Activated naive CD4-positive, alpha-beta T cell treated with anti-CD3 and anti-CD28 coated beads, Interleukin-2, amount 50 U/mL, for 16 hours (primary cell): ENCODE results near the gene PDCD10.

Experiments used
- DNase-seq: peaks from one replicate; pipeline ENCODE4 v3.0.0-alpha.2; 2020

Gene PDCD10

DNA sequence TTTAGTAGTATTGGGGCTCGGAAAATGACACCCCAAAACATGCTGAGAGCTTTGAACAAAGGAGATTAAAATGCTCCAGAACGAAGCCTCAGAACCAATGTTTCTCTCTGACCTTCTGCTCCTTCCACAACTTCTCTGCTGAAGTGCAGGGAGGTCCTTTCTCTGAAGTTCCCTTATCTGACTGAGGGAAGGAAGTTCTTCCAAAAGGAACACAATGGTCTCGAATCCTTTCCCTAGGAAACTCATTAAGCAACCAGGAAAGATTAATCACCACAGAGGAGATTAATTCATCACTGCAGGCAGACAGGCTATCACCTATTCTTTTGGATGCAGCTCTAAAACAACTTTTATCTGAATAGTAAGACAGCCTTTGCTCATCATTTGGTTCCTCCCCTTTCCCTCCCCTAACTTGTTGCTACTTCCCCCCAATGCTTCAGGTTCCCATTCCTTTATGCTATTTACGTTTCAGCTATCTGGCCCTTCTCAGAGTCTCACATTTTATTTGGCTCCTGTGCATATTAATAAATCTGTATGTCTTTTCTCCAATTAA, 62.7 kb downstream of the PDCD10 start:
- DNase-seq: no peak

DNA sequence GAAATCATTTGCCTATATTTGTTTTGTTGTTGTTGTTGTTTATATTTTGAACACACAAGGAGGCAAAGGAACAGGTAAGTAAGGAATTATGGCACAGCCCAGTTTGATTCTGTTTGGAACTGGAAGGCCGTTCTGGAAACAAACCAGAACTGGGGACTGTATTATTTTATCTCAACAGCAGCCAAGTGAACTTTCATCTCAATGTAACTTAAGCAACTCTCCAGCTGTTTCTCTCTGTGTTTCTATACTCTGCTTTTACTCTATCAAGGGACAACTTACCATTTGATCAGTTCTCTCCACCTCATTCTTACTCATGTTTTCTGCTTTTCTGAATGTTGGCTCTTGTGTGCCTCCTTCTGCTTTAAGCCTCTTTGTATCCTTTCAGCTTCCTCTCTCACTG, 65.0 kb downstream of the PDCD10 start:
- no peak for DNase-seq

DNA sequence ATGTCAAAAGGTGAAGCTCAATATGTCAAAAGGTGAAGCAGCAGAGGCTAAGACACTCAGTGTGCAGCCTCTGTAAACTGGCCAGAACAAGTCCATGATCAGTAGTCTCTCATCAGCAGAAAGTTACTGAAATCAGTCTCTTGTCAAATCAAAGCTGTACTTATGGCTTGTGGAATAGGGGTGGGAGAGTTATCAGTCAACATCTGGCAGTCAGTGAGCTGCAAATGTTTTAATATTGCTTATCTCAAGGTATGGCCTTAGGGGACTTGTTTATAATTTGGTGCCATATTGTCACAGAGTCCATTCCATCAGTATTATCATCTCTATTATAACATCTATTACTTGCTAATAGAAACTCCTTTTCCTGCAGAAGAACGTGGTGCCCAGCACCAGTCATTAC, 66.0 kb downstream of the PDCD10 start:
- DNase-seq: no peak

DNA sequence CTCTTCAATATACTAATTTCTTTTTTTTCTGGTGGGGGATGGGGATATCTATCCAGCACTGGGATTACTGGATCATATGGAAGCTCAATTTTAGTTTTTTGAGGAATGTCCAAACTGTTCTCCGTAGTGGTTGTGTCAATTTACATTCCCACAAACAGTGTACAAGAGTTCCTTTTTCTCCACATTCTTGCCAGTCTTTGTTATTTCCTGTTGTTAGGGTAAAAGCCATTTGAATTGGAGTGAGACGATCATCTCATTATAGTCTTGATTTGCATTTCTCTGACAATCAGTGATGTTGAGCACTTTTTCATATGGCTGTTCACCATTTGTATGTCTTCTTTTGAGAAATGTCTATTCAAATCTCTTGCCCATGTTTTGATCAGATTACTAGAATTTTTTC, 68.1 kb downstream of the PDCD10 start:
- no peak for DNase-seq

DNA sequence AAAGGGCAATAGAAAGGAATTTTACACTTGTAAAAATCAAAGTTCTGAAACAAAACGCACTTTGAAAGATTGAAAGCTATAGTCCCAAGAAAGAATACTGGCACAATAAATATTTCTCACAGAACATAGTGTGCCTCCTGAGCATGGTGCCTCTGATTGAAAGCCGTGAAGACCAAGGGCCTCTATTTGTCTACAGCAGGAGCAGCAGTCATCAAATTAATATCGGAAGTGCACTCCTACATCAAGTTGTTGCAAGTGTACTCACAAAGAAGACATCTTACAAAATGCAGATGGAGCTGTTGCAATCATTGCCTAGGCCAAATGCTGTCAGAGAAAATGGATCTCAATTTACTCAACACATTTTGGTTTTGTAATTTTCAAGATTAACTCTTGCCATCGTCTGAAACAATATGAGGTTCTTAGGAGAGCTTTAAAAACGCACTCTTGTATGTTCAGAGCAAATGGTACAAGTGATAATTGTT, 71.7 kb downstream of the PDCD10 start:
- no peak for DNase-seq

DNA sequence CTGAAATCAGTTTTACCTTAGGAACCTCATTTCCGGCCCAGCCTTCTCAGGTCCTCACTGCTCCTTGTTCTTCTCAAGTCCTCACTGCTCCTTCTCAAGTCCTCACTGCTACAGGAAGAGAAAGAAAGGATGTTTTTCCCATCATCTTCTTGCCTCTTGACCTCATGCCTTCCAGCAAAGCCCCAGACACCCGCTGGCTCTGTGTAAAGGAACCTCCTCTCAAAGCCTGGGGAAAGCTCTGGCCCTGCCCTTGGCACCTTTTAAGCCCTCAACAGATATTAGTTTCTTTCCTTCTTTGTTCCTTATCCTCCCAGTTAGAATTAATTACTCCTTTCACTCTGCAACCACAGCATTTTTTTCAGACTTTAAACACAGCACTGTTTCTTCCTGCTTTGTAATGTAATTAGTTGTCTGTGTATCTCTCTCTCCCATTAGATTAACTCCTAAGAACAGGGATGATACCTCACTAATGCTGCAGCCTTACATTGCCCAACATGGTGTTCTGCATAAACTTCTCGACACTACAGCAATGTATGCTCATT, 76.9 kb downstream of the PDCD10 start:
- DNase-seq: no peak

DNA sequence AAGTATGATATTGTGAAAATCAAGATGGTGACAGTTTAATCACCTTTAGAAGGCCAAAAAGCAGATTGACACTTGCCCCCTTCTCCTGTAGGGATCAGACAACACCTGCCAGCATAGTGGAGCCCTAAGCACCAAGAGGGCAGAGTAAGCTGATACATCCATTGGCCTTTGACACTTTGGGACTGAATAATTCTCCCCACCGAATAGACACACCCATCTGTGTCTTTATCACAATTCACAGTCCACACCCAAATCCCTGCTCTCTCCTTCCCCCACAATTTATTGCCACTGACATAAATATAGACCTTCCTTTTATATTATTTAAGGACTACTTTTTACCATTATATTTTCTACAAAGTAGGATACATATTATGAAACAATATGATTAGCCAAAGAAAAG, 77.9 kb downstream of the PDCD10 start:
- no peak for DNase-seq

DNA sequence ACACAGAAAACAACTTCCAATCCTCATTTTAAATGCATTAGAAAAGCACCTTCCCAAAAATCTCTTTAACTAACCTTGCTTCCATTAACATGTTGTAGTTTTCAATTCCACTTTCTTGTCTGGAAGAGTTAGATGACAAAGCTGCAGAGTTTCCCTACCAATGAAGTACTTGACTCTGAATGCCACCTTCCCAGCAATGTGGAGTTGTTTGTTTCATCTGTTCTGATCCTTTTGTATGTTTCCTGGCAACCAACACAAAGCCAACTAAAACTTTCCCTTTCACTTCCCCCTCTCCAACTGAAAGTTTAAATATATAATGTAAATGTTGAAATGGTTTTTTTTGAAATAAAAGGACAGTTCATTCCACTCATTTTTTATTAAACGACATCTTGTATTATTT, 80.9 kb downstream of the PDCD10 start, which contains the start of gene WDR49:
Gene WDR49 (minus strand): TSS at position 183 of the 400 bp plus-strand sequence. CDS start 517 bp downstream, outside the sequence.
- no peak for DNase-seq

DNA sequence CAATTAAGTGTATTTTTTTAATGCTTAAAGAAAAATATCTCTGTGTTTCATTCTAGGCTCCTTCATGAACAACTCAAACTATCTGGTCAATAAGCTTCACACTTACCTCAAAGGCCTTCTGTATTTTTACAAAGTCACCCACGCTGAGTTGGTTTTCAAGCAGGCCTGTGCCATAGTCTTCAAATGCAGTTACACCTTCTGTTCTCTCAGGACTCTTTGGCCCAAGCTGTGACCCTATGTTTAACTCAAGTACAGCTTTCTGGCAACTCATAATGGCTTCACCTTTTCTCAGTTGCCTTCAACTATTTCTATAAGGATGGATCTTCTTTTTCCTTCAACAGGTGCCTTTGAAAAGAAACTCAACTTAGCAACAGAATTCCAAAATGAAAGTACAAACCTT, 81.5 kb downstream of the PDCD10 start:
- DNase-seq: no peak

DNA sequence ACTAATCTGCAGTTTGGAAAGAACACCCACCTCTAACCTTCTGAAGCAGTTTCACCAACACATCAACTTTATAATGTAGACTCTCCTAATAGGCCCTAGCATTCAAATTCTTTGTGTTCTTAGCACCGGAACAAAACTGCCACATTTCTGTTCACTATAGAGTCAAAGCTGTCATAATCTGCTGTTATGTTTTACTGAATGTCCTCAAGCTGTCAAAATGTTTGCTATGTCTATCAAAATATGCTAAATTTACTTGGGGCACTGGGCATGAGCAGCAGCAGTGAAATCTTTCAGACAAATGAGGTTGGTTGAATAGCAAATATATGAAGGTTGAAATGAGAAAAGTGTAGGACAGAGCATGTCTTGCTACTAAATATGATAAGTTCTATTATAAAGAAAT, 82.9 kb downstream of the PDCD10 start:
- no peak for DNase-seq

DNA sequence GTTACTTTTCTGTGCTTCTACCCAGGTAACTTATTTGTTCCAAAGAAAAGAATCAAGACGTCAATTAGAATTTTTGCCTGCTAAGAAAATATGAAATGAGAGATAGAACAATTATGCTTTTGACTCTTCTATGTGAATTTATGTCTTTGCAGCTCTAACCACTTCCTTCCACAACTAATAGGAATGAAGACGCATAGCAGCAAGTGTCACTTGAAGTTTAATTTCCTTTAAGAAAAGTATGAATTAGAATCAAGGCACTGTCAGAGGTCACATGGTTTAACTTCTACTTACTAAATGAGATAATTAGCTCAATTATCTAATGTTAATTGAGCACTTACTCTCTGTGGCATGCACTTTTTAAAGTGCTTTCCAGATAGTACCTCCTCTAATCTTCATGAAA, 84.2 kb downstream of the PDCD10 start:
- no peak for DNase-seq

DNA sequence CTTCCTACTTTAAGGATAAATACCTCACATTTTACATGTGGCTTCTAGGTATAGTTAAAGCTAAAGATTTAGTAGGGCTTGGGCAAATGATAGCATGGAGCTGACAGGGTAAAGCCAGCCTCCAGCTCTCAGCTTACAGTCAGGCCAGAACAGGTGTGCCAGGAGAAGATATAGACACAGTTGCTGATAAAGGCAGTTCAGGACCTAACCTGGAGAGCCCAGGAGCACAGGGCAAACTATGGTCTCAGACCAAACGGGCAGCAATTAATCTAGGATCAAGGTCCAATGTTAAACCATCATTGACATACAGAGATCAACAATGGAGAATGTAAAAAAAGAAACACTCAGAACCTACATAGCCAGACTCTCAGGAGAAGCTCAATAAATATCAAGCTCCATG, 84.9 kb downstream of the PDCD10 start:
- DNase-seq: no peak

DNA sequence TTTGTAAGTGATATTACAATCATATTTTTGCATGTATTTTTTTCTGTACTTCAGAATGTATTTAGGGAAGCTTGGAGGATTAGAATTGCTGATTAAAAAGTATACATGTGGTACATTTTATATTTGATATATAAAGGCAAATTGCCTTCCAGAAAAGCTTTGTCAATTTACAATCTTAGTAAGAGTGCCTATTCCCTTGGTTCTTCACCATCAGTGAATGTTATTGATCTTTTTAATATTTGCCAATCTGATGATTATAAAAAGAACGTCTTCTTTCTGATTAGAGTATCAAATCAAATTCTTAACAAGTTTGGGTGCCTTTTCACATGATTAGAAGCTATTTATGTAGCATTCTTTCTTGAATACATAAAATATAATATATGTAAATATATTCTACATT, 90.1 kb downstream of the PDCD10 start:
- no peak for DNase-seq
